Measurements from ENCODE around the gene TUBGCP5.

The TUBGCP5 gene

DNA sequence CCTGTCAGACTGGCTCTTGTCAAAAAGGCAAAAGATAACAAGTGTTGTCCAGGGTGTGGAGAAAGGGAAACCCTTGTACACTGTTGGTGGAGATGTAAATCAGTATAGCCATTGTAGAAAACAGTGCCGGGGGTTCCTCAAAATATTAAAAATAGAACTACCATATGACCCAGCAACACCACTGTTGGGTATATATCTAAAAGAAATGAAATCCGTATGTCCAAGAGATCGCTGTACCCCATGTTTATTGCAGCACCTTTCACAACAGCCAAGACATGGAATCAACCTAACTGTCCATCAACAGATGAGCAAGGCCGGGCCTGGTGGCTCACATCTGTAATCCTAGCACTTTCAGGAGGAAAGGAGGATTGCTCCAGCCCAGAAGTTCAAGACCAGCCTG lies 65.4 kb downstream of the TUBGCP5 start:
- no peak for DNase-seq

DNA sequence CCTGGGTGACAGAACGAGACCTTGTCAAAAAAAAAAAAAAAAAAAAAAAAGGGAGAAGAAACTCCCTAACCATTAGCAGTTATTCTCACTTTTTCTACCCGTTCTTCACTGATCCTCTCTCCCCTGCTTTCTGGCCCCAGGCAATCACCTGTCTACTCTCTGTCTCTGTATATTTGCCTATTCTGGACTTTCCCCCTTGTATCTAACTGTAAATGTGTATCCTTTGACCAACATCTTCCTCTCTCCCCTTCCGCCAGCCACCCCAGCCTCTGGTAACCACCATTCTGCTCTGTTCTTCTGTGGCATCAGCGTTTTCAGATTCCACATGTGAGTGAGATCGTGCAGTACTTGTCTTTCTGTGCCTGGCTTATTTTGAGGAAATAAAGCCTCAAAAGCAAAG lies 66.1 kb downstream of the TUBGCP5 start:
- DNase-seq: no peak

DNA sequence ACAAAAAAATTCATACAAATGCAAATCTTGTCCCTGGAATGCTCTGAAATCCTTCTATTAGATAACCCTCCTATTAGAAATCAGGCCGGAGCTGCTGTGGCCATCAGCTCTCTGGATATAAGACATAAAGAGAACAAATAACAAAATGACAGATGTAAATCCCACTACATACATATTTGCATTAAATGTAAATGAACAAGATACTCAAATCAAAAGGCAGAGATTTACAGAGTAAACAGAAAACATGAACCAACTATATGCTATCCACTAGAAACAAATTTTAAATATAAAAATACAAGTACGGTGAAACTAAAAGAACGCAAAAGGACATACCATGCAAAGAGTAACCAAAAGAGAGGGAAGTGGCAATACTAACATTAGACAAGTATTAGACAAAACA lies 69.9 kb downstream of the TUBGCP5 start:
- DNase-seq: no peak

DNA sequence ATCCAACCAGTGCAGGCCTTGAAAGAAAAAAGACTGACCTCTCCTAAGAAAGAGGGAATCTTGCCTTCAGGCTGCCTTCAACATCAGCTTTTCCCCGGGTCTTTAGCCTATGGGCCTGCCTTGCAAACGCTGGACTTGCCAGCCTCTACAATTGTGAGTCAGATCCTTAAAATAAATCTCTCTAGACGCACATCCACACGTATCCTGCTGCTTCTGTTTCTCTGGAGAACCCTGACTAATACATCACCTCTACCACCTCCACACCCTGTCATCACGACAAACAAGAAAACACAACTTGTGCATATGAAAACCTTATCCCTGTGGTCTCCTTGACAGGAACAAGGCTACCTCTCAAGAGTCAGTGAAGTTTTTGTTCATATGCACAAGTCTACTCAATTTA lies 71.0 kb downstream of the TUBGCP5 start:
- DNase-seq: no peak

DNA sequence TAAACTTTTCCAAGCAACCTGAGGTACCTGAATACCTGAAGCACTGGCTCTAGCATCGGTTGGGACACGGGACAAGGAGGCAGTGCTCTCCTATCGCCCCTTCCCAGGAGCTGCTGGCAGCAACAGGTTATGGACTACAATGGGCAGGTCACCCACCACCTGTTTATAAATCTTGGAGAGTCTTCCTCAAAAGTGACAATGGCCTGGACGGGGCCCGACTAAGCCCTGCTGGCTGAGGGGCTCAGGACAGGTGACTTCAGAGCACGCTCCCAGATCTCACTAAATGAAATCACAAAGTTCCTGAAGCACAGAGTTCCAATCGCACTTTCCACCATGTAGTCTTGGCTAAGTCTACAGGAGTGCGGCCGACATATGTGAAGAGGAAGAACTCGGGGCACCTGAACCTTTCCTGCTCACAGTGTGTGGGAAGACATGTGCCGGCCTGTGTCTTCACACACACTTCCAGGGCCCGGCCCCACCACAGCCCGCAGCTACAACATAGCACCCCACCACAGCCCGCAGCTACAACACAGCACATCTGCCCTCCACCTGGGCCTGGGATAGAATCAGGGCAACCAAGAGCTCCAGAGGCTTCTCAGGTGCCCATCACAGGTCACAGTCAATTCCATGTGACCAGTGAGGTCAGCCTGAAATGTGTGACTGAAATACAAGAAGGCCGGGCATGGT lies 72.1 kb downstream of the TUBGCP5 start:
- DNase-seq: no peak

DNA sequence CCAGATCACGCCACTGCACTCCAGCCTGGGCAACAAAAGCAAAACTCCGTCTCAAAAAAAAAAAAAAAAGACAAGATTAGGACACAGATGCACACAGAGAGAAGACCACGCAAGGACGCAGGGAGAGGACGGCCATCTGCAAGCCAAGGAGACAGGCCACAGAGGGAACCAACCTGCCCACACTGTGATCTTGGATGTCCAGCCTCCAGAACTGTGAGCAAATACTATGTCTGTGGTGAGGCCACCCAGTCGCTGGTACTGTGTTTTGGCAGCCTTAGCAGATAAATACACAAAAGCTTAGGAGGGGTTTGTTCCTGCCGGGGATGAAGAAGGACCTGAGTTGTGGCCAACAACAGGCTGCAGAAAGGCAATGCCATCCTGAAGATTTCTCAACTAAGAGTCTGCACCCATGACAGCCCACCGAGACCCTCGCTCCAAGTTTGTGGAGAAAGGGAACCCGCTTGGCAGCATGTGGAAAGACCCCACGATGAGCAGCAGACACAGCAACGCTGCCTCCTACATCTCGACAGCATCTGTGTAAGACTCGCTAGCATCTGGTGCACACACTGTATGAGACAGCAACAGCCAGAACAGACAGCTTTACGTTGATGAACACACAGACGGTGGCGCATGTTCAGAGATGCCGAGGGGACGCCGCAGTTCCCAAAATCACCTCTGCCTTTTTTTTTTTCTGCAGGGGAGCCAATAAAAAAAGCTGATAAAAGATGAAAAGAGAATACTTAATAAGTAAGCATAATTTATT lies 72.9 kb downstream of the TUBGCP5 start:
- DNase-seq: no peak

DNA sequence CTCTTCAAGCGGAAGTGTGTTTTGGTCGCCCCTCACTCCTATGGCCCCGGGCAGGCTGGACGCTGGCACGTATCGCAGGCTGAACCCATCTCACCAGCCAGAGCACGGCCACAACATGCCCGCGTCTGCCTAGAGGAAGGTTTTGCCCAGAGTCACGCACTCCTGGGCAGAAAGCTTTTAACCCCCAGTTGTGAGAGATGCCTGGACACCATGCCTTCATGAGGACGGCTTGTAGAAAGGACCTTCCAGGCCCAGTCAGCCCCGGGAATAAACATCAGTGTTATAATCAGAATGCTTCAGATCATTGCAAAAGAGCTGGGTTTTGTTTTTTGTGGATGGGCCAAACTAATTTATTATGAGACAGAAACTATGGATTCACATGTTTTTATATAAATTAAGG lies 75.7 kb downstream of the TUBGCP5 start:
- no peak for DNase-seq

DNA sequence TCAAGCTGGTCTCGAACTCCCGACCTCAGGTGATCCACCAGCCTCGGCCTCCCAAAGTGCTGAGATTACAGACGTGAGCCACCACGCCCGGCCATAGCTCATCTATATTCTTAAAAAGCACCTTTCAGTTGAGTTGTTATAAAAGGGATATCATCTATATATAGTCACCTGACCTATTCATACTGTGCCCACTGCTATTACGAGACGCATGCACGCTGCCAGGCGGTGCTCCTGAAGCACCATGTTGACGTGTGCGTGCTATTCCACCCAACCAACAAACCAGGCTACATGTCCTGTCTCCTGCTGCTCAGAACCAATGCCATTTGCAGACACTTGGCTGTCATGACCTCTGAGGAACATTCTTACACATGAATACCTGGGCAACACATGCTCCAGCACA lies 76.8 kb downstream of the TUBGCP5 start:
- no peak for DNase-seq

DNA sequence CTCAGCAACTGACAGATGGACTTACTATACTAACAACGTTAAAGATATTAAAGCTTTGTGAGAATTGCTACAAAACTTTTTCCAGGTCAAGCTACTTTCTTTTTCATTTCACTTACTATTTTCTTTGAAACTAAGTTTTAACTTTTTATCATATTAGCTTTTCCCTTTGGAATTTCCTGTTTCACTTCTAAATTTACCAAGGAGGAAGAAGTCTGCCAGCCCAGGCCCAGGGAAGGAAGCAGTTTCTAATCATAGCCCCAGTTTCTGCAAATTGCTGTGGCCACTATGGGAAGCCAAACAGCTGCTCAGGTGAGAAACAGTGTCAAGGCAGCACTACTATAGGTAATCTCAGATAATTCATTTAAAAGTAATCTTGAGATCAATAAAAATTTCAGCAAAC lies 77.6 kb downstream of the TUBGCP5 start:
- DNase-seq: no peak

DNA sequence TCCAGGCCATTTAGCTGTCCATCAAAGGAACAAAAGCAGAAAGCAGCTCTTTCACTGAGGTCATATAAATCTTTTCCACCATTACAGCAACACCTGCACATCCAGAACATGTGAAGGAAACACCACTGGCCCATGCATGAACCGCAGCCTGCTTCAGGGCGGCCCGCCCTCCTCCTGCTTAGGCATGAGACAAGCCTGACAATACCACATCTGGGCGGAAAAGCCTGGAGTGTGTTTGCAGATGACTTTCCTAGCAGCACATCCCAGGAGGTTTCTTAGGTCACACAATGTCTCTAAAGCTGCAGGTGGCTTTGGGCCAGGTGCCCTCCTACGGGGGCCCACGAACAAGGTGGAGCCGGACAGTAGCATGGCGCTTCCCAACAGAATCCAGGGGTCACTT lies 78.8 kb downstream of the TUBGCP5 start:
- no peak for DNase-seq

DNA sequence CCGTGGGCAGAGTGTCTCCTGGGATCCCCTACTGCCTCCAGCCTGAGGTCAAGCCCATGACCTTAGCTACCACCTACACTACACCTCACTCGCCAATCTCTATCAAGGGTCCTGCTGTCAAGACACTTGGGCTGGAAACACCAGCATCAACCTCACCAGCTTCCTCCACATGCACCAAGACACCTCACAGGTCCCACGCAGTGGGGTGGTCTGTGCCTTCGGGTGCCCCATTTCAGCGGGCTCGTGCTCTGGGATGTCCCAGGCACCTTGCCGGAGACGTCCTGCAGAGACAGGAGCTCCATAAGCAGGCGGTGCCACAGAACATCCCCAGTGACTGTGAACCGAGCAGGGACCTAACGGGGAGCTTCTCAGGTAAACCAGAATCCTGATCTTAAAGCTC lies 79.2 kb downstream of the TUBGCP5 start:
- DNase-seq: no peak

DNA sequence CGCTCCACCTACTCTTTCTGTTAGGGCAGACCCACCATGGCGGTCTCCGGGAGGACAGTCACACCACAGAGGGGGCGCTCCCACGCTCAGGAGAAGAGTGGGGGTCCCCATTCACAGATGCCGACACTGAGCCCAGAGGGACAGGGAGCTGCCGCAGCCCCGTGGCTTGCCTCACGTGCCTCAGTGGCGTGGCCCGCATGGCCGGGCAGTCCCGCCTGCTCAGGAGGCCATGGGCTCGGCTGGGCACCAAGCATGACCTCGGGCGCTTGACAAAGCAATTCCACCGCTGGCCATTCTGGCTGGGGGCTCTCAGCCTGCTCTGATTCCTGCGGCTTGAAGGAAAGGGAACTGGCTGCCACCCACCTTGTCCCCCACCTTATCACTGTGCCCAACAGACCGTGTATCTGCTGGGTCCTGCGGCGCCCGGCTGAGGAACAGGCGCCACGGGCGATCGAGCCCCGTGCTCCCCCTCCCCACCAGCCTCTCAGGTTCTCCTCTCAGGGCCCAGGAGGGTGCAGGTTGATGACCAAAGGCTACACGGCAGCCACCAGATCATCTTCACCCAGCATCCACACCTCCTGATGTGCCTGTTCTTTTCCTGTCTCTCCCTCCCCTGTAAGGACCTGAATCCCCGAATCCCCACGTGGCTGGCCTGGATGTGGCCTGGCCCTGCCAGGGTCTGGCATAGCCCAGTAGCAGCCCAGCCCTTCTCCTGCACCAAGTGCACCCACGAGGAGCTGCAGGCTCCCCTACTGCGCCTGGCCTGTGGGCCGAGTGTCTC lies 79.9 kb downstream of the TUBGCP5 start:
- DNase-seq: no peak

DNA sequence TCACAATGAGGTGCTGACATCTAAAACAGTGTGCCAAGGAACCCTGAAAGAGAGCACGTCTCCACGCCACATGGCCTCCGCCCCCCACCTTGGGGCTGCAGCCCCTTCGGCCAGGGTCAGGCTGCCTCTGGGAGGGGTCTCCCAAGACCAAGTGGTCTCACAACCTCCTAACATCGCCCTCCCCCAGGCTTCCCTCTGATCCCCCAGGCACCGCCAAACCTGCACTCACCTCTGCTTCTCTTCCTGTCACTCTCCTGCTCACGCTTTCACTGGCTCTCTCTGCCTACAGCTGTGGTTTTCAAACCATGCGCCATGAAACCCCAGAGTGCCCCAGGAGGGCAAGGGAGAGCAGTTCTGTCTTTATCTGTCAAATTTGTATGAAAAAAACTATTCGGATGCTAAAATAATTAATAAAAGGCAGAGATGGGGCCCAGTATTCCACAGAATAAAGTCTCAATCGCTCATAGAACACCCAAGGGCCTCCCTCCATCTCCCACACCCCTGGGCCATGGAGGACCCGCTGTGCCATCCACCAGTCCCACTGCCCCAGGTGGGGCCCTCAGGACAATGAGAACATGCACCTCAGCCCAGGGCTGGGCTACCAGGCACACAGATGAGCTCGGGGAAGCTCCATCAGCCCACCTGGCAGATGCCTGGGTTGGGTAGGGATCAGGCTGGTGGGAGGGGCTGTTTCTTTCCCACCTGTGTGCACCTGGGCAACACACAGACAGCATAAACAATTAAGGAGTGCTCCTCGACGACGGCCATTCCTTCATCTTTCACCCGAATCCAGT lies 80.7 kb downstream of the TUBGCP5 start:
- DNase-seq: no peak

DNA sequence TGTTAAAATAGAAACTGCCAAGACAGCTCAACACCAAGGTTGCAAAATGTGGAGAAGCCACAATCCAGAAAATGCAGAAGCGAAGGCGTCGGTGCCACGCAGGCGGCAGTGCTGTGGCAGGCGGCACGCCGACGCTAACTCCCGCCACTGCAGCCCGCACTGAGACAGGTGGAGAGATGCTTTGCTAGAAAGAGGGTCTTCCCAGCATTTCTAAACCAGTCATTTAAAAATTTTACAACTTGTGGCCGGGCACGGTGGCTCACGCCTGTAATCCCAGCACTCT lies 82.5 kb downstream of the TUBGCP5 start:
- no peak for DNase-seq

DNA sequence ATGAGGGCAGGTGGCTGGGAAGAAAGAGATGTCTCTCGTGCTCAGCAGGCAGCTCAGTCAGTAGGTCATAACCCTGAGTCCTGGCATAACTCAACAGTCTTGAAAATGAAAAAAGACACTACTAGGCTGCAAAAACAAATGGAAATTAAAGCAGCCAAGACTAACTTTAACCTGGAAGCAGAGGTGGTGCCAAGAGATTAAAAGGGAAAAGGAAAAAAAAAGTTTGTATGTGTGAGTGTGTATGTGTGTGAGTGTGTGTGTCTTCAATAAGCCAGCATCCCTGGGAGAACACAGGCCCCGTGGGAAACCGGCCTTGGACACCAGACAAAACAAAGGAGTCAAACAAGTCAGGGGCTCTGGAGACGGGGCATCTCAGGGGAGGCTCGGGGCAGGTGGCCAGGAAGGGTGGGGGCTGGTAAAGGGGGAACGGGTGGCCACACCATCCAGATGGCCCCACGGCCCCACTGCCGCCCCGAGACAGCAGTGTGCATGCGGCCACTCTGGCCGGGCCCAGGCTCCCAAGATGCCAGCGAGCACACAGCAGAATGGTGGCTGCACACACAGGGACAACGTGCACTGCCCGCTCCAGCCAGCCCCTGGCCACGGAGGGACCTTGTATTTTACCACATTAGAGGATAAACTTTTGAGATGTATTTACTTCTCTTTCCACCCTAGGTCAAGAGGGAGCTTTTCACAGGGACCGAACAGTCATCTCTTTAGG lies 83.0 kb downstream of the TUBGCP5 start:
- no peak for DNase-seq

DNA sequence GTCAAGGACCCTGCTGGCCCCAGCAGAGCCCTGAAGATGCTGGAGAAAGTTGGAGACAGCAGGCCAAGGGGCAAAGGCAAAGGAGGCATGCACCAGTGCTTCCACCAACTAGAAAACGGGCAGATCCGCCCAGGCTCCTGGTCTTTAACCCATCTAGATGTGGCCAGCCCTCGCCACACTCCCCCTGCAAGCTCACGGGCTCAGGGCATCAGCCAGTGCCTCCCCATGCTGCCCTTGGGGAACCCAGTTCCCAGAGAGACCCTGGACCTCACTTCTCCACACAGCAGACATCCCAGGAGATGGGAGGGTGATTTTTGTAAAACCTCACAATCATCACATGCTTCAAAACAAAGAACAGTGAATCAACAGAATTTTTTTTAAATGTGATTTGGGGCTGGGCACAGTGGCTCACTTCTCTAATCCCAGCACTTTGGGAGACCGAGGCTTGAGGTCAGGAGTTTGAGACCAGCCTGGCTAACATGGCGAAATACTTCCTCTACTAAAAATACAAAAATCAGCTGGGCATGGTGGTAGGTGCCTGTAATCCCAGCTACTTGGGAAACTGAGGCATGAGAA lies 83.7 kb downstream of the TUBGCP5 start:
- DNase-seq: no peak

DNA sequence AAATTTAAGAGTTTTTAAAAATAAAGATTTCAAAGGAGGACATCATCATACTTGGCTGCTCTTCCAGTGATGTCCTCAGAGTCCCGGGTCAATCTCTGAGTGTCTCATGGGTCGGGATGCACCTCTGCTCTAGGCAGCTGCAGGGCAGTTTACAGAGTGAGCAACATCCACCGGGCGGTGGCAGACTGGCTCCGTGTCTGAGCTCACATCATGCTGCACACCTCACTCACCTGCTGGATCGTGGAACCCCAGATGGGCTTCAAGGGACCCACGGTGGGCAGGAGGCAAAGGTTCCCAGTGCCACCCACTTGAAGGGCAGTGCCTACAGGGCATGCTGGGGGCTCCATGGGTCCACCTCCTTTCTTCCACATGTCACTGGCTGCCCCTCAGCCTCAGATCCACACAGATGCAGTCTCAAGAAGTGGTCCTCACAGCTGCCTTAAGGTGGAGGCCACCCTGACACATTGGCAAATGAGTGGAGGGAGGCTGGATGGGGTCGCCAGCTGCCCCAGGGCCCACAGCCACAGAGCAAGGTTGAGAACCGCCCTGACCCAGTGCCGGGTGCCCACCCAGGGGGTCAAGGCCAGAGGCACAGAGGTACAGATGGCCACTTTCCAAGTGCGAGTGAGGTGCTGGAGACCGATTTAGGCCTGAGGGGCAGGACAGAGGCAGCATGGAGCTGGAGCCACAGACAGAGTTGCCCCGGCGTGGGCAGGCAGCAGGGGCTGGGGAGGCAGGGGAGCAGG lies 84.4 kb downstream of the TUBGCP5 start:
- DNase-seq: no peak

DNA sequence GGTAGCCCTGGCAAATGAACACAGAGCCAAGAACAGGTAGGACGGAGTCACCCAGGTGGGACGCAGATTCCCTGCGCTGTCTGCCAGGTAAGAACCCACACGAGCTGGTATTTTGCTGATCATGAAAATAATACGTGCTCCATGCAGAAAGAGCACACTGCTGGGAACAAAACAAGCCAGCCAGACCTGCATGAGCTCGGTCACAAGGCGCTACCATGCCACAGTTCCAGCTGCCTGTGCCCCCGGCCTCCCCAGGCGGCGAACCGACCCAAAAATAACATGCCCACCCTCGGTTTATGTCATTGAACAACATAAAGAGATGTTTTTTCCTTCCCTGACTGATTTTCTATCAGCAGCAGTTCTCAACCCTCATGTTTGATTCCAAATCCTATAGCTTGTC lies 85.0 kb downstream of the TUBGCP5 start:
- no peak for DNase-seq

DNA sequence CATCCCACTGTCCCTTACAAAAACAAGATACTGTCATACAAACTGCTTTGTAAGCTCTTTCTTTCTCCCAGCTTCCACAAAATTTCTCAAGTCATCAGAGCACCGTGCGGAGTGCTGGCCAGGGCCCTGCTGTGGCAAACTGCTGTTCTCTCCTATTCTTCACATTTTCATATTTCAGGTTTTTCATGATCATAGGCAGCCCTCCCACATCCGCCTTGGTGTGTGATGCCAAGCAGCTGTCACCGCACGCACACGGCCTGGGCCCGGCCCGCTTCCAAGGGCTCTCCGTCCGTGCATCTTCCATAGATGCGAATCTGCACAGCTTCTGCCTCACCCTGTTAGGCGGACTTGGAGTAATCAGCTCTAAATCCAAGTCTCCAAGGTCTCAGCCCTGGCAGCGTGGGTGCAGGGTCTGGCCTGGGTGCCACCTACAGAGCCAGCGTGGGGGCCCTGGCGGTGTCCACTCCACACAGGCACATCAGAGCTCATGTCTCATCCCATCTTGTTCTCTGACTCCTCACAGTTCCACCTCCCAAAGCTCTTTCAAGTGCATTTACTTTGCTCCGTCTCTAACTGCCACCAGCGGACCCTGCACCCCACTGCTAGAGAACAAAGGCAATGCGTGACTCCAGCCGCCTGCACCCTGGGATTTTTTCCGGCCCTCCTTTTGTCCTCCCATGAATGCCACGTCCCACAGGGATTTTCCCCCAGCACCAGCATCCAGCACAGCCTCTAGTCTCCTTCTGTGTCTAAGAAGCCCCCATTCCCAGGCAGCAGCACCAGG lies 86.4 kb downstream of the TUBGCP5 start:
- no peak for DNase-seq

DNA sequence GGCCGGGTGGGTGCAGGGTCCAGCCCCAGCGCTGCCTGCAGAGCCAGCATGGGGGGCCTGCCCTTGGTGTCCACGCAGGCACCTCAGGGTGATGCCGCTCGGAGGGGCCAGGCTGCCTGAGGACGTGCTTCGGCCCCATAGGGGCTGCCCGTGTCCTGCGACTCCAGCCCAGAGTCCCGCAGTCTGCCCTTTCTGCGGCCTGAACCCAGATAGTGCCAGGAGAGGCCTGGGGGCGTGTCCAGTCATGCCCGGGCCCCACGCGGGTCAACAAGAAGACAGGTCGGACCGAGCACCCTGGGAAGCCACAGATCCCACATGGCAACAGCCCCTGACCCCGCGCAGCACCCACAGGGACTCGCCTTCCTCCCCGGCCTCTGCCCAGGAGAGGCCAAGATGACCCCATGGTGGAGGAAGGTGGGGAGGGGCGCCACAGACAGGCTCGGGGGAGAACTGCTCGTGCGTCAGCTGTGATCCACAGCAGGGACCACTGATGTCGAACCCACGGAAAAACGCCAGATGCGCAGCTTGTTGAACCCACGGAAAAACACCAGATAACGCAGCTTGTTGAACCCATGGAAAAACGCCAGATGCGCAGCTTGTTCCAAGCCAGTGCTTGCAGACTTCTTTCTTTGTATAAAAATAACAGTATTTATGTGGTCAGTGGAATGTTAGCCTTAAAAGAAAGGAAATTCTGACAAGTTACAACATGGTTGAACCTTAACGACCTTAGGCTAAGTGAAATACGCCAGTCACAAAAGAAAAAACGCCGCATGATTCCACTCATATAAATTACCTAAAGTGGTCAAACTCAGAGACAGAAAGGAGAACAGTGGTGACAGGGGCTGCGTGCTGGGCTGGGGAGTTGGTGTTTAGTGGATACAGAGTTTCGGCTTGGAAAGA lies 87.7 kb downstream of the TUBGCP5 start:
- DNase-seq: no peak

Data from NCI-H2171 treated with DMSO at 0.1 percent for 48 hours (cell line).